GM18498 (cell line): ENCODE data around the gene COBL.

Source experiments
- ATAC-seq: cut with Tn5 transposase; IDR thresholded peaks from one replicate; pipeline ENCODE4 v1.9.1; 2021; ENCODE audit warnings: mild to moderate bottlenecking, moderate library complexity; ENCODE audit not compliant: unreplicated experiment

The COBL gene

GRCh38 chr7:51062222-51062987, 254.2 kb downstream of the COBL start:
- ATAC-seq, result no peak

DNA sequence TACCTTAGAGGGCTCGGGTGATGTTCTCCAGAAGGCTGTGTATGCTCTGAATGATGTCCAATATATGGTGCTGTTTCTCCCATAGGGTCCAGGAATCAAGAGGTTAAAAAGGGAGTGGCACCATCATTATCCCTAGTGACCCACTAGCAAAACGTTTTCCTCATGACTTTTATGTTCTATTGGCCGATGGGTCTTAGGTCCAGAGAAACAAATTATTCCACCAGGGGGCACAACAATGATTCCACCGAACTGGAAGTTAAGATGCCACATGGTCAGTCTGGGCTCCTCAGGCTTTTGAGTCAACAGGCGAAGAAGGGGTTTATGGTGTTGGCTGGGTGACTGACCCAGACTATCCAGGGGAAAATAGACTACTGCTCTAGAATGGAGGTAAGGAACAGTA, 256.1 kb downstream of the COBL start:
- ATAC-seq, result no peak

DNA sequence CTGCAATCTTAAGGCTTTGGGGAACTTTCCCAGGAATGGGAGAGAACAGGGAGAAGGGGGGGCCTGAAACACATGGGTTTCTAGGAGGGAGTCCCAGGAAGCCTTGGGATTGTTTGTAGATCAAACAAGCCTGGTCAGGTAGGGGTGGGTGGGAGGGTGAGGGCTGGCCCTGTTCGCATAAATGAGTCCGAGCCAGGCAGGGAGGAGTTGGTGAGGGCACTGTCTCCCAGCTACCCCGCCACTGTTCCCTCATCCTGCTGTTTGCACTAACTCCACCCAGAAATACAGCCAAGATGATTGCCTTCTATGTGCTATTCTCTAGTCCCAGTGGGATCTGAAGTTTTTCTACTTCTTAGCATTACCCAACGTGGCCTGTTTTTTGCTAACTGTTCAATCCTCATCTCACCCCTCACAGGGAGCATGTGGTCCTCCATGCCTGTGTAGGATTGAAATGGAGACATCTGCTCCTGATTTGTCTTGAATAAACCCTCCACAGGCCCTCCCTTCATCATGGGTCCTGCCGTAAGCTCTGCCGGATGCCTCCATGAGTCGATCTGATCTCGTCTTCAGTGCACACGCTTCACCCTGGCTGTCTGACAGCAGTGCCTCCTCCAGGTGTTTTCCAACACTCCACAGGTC, 257.0 kb downstream of the COBL start:
- no peak for ATAC-seq

DNA sequence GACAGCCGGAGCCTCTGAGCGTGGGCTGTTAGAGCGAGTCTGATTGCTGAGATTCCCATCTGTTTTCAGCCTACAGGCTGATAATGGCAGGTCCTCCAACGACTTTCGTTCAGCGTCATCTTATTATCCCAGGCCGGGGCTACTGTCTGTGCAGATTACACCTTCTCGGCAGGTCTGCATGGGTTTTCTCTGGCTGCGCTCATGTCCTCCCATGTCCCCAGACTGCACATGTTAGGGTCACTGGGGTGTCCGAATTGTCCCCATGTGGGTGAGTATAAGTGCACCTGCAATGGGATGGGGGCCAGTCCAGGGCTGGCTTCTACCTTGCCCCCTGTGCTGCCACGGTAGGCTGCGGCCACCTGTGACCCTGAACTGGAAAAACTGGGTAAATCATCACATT, 257.8 kb downstream of the COBL start:
- no peak for ATAC-seq

DNA sequence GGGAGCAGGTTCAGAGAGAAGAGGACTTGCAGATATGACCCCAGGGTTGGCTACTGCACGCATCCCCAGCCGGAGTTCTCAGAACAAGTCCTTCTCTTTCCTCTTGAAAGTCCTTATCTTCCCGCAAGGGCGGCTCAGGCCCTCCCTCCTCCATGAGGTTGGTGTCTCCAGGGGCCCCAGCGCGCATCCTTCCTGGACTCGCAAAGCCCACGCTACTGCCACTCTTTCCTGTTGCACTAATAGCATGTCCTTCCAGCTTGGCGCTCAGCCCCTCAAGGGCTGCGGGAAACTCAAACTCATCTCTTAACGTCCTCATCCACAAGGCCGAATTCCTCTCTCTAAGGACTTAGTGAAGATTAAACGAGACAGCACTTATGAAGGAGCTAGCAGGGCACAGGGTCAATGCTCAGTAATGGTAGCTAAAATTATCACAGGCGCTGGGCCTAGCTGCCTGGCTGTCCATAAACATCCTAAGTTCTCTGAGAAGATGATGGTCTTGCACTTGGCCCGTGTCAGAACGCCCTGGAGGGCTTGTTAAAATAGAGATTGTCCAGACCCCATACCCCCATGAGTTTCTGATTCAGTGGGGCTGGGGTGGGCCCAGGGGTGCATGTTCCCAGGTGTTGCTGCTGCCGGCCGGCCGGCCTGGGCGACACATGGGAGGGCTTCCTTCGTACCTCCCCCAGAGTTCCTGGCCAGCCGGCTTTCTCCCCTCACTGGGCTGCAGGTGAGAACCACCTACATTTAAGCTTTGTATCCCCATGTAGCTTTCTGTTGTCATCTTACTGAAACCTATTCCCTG, 261.4 kb downstream of the COBL start:
- no peak for ATAC-seq

DNA sequence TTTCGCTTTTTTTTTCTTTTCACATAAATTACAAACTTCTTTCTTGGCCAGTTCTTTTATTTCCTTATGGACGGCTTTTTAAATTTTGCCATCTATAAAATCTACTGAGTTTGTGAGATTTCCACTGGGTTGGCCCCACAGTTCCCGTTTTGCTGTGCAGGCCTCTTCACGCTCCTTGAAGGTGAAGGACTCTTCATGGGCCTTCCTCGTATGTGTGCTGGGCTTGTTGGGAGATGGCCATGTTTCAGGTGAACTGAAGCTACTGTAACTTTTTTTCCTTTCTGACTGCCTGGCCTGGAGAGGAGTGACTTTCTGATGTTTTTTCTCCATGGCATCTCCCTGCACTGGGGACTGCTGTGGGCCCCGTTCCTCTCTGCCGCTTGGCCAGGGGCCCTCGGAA, 262.4 kb downstream of the COBL start:
- ATAC-seq, result no peak

DNA sequence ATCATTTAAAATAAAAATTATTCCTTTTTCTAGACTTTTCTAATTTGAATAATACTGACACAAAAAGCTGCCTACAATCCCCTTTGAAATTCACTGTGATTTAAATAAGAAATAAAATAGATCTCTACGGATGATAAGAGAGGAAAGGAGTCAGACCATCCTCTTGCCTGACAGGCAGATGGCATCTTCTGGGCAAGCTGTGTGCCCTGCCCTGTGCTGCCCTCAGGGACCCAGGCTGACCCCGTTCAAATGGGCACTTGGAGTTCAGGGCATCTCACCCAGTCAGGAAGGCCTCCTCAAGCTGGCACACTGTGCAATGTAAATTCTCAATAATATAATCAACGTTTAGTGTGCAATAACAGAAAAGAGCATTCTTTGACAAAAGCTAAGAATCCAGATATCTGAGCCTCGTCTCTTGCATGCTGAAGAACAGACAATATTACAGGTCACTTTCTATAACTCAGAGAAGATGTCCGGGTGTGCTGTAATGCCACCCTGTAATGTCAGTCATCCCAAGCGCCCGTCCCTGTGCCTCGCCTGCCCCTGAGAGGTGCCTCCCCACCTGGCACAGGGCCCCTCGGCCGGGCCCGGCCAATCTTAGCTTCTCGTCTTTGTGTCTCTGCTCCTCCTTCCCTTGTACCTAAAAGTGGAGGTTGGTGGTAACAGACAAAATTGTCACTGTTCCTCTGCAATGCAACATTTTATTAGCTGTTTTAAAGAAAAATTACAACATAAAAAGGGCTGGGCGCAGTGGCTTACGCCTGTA, 263.3 kb downstream of the COBL start:
- ATAC-seq, result no peak

- ATAC-seq, result no peak
Observed at GRCh38 chr7:51046482-51046881, 270.1 kb downstream of the COBL start.

DNA sequence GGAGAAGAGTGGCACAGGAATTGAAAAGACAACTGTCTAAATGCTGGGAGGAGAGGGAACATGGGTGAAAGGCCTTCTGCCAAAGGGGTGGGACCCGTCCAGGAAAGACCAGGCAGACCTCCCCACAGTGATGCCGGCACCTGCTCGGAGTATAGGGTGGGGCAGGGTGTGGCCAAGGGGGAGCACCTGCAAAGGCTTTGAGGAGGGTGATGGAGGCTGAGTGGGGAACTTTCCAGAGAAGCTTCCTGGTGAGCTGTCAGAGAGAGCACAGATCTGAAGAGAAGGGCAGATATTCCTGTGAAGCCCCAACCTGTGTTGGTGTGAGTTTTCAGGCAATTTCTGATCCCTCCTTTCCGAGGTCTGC, 270.5 kb downstream of the COBL start:
- no peak for ATAC-seq

DNA sequence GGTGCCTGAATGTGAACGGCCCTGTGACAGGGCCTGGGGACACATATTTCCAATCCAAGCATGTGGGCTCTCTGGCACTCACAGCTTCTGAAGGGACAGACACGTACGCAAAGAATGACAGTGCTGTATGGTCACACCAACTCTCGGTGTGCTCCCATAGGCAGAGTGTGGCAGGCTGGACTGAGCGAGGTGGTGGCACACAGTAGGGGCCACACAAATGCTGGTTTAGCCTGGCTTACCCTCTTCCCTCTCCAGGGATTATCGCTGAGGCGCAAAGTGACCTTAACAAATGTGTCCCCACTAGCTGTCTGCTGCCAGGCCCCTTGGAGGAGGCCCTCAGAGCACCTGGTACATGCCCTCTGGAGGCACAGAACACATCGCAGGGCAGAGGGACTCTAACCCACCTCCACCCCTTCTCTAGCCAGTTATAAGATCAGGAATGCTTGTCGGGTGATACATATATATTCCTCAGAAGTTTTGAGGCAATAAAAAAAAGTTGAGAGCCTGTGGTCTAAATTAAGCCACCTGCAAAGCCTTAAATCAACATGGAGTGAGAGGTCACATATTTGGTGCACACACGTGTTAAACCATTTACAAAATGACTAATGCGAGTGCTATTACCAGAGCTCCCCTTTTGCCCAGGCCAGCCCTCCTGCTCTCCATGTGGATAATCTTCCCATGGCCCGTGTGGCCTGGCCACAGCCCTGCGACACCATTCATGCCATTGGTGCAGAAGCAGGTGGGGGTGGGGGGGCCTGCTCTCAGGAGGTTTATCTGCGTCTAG, 271.1 kb downstream of the COBL start:
- no peak for ATAC-seq

- no peak for ATAC-seq
Observed at GRCh38 chr7:51043461-51043860, 273.1 kb downstream of the COBL start.

- no peak for ATAC-seq
Observed at GRCh38 chr7:51040787-51041186, 275.8 kb downstream of the COBL start.

GRCh38 chr7:51038573-51038972, 278.0 kb downstream of the COBL start:
- no peak for ATAC-seq

DNA sequence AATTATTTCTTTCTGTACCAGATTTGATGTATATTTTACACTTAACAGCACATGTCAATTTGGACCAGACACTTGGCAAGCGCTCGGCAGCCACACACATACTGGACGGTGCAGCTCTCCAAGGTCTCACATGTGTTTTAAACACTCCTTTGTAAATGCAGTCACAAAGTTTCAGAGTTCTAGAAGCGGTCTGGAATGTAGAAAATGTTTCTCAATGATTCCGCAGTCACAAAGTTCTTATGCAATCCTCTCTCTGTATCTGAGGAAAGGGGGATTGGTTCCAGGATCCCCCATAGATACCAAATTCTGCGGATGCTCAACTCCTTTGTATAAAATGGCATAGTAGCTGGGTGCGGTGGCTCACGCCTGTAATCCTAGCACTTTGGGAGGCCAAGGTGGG, 280.9 kb downstream of the COBL start:
- no peak for ATAC-seq

DNA sequence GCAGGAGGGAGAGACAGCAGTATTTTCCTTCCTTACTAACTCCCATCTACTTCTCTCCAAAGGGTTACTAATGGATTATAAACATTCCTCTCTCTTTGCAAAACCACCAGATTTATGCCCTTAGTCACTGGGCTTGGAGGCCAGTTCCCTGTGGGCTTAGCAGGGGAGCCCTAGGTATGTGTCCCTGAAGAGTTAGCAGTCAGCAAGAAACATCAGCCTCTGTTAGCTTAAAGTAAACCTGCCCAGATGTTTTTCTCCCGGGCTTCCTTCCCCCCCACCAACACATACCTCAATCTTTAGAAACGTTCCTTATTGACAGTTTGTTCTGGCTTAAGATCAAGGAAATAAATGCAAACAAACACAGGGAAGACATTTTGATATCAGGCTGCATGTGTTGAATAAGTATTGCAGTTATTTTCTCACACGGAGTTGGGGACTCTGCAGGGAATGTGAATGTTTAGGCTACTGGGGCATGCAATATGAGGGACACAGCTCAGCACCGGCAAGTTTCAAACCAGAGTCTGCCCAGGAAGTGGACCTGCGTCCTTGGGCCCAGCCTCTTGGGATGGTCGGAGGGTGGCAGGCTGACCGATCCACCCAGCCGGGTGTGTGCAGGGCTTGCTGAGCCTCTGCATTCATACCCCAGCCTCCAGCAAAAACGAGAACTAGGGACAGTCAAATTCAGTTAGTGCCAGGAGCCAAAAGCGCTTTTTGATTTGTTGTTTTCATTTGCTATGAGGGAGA, 281.9 kb downstream of the COBL start:
- no peak for ATAC-seq

- no peak for ATAC-seq
Observed at GRCh38 chr7:51033727-51034520, 282.7 kb downstream of the COBL start.

- ATAC-seq, result no peak
Observed at GRCh38 chr7:51031791-51032515, 284.7 kb downstream of the COBL start.

- no peak for ATAC-seq
Observed at GRCh38 chr7:51031216-51031615, 285.4 kb downstream of the COBL start.
